DND-41 (cell line): ENCODE measurements around the gene SCAPER.

Source experiments
- EZH2 ChIP-seq: IDR thresholded peaks from 3 replicates; pipeline ENCODE4 v1.6.1; 2012; ENCODE audit warnings: borderline replicate concordance, low read depth, mild to moderate bottlenecking, moderate library complexity, low read length, inconsistent platforms; ENCODE audit not compliant: severe bottlenecking
- TF ChIP-seq, protein P1 (sequence below): IDR thresholded peaks from 2 replicates; pipeline ENCODE4 v1.5.1; 2012; ENCODE audit warnings: borderline replicate concordance, low read length, moderate library complexity, mild to moderate bottlenecking; ENCODE audit not compliant: poor library complexity, severe bottlenecking; ENCODE audit errors: extremely low read depth

GRCh38 chr15:76577879-76578512 is 327.1 kb downstream of the SCAPER start:
- TF ChIP-seq, protein P1, sequence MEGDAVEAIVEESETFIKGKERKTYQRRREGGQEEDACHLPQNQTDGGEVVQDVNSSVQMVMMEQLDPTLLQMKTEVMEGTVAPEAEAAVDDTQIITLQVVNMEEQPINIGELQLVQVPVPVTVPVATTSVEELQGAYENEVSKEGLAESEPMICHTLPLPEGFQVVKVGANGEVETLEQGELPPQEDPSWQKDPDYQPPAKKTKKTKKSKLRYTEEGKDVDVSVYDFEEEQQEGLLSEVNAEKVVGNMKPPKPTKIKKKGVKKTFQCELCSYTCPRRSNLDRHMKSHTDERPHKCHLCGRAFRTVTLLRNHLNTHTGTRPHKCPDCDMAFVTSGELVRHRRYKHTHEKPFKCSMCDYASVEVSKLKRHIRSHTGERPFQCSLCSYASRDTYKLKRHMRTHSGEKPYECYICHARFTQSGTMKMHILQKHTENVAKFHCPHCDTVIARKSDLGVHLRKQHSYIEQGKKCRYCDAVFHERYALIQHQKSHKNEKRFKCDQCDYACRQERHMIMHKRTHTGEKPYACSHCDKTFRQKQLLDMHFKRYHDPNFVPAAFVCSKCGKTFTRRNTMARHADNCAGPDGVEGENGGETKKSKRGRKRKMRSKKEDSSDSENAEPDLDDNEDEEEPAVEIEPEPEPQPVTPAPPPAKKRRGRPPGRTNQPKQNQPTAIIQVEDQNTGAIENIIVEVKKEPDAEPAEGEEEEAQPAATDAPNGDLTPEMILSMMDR = no peak
- no peak for TF ChIP-seq EZH2
